Inferior parietal cortex (tissue), 1 donor: ENCODE measurements around the gene HCFC1.

Experiments
- DNase-seq: peaks from one replicate; pipeline ENCODE4 v3.0.0-alpha.2; 2016; ENCODE audit errors: extremely low spot score

HCFC1 gene

GRCh38 chrX:153903238-153903980, 68.2 kb downstream of the HCFC1 start:
- no peak for DNase-seq

- no peak for DNase-seq
Observed at GRCh38 chrX:153902385-153902784, 69.2 kb downstream of the HCFC1 start.

- no peak for DNase-seq
Observed at GRCh38 chrX:153901753-153902140, 69.9 kb downstream of the HCFC1 start.

GRCh38 chrX:153900831-153901752, 70.5 kb downstream of the HCFC1 start:
- DNase-seq = no peak

GRCh38 chrX:153897899-153898298, 73.7 kb downstream of the HCFC1 start:
- peak; percentile 27 for DNase-seq
